H1 (cell line): Measurements from ENCODE around the gene ABCD1. TPM values are rescaled to one million over a fixed set of nuclear protein-coding genes. Genes with fewer than 3 reads are reported as not detected.

Experiments
- CBX5 ChIP-seq: fragments of 300-800, 300-1000 bp; sonication (generic); IDR thresholded peaks from 2 replicates; pipeline ENCODE4 v1.7.1; 2016; ENCODE audit warnings: antibody characterized with exemption, low read length, low read depth
- JUN ChIP-seq: IDR thresholded peaks from 2 replicates; pipeline ENCODE4 v1.6.1; 2011; ENCODE audit warnings: low read depth, mild to moderate bottlenecking, improper control_type of control experiment, low read length
- KDM5A ChIP-seq: fragments of 200-600 bp; IDR thresholded peaks from 2 replicates; pipeline ENCODE4 v1.7.1; 2012; ENCODE audit warnings: mild to moderate bottlenecking, low read length, inconsistent platforms, mixed read lengths
- POU5F1 ChIP-seq: IDR thresholded peaks from 2 replicates; pipeline ENCODE4 v1.6.1; 2011; ENCODE audit warnings: low read depth, mild to moderate bottlenecking, low read length, moderate library complexity
- RNF2 ChIP-seq: fragments of 200-900, 300-1000 bp; sonication (generic); IDR thresholded peaks from 2 replicates; pipeline ENCODE4 v1.7.1; 2016; ENCODE audit warnings: borderline replicate concordance, low read depth, mild to moderate bottlenecking, antibody characterized with exemption, low read length; ENCODE audit not compliant: poor library complexity, severe bottlenecking; ENCODE audit errors: missing control alignments
- SIRT6 ChIP-seq: IDR thresholded peaks from one replicate; pipeline ENCODE4 v1.7.1; 2012; ENCODE audit warnings: low read length, inconsistent platforms
- SRF ChIP-seq: IDR thresholded peaks from 2 replicates; pipeline ENCODE4 v1.6.1; 2011; ENCODE audit warnings: mild to moderate bottlenecking, low read depth, low read length, moderate library complexity
- polyA plus RNA-seq, 7 experiments: library from polyadenylated mRNA; depleted of rRNA in 3 of 7; stranded (reverse) in 5 of 7; unstranded in 2 of 7; fragments of >200 nt in 5 of 7; fragments of 200-250 nt in 2 of 7; gene quantifications; 1 replicate in 5 of 7; 2 replicates in 1 of 7; 4 replicates in 1 of 7; pipeline versions ENCODE4 v1.2.1 to v1.2.3, GENCODE V29; 2011 to 2013; ENCODE audit warnings: missing spikeins in 2 of 7, mixed read lengths in 2 of 7
- total RNA-seq: library from RNA; stranded (reverse); fragmentation: NEBNext Ultra II Directional; extraction: Animal tissue kit (Norgen Biotek cat#: 25700); gene quantifications from 2 replicates; pipeline ENCODE4 v1.2.1, GENCODE V29; 2021
- TF ChIP-seq, protein P1 (sequence below): fragments of 300-600 bp; sonication (generic); IDR thresholded peaks from 2 replicates; pipeline ENCODE4 v1.7.1; 2012; ENCODE audit warnings: low read length, moderate library complexity, mild to moderate bottlenecking, inconsistent platforms; ENCODE audit not compliant: insufficient replicate concordance

Gene ABCD1
- total and polyA plus RNA-seq, 2 of the 8 experiments (the other 6 are each of a cell fraction or from before 2014, with no cell fraction given): 3.1 to 6.6 TPM

DNA sequence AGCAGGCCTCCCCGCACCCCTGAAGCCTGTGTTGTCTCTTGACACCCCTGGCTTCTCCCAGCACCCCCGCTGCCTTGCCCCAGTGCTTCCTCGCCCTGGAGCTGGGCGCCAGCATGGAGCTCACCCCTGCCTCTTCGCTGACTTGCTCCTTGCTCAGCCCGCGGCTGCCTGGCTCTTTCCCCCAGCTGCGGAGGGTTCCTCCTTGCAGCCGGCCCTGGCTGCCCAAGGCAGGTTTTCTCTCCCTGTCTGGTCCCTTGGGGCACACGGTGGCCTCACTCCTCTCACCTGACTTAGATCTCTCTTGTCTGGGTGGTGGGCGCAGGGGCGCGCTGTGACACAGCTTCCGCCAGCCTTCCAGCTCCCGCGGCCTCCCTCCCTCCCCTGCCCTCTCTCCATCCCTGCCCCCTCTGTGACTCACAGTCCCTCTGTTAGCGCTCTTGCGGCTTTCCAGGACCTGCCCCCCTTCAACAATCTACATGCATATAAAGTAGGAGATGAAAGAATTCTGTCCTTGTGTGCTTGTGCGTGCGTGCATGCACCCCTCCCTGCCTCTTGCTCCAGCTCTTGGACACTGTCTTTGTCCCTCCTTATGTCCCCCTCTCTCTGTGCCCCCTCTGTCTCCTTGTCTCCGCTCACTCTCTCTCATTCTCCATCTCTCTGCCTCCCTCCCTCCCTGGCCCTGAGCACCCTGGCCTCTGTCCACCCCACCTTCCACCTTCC is 41.6 kb downstream of the ABCD1 start (continued):
- TF ChIP-seq CBX5 (no peak), SIRT6 (no peak), JUN (no peak), SRF (no peak), KDM5A (no peak), POU5F1 (no peak), RNF2 (no peak)
- TF ChIP-seq, protein P1, sequence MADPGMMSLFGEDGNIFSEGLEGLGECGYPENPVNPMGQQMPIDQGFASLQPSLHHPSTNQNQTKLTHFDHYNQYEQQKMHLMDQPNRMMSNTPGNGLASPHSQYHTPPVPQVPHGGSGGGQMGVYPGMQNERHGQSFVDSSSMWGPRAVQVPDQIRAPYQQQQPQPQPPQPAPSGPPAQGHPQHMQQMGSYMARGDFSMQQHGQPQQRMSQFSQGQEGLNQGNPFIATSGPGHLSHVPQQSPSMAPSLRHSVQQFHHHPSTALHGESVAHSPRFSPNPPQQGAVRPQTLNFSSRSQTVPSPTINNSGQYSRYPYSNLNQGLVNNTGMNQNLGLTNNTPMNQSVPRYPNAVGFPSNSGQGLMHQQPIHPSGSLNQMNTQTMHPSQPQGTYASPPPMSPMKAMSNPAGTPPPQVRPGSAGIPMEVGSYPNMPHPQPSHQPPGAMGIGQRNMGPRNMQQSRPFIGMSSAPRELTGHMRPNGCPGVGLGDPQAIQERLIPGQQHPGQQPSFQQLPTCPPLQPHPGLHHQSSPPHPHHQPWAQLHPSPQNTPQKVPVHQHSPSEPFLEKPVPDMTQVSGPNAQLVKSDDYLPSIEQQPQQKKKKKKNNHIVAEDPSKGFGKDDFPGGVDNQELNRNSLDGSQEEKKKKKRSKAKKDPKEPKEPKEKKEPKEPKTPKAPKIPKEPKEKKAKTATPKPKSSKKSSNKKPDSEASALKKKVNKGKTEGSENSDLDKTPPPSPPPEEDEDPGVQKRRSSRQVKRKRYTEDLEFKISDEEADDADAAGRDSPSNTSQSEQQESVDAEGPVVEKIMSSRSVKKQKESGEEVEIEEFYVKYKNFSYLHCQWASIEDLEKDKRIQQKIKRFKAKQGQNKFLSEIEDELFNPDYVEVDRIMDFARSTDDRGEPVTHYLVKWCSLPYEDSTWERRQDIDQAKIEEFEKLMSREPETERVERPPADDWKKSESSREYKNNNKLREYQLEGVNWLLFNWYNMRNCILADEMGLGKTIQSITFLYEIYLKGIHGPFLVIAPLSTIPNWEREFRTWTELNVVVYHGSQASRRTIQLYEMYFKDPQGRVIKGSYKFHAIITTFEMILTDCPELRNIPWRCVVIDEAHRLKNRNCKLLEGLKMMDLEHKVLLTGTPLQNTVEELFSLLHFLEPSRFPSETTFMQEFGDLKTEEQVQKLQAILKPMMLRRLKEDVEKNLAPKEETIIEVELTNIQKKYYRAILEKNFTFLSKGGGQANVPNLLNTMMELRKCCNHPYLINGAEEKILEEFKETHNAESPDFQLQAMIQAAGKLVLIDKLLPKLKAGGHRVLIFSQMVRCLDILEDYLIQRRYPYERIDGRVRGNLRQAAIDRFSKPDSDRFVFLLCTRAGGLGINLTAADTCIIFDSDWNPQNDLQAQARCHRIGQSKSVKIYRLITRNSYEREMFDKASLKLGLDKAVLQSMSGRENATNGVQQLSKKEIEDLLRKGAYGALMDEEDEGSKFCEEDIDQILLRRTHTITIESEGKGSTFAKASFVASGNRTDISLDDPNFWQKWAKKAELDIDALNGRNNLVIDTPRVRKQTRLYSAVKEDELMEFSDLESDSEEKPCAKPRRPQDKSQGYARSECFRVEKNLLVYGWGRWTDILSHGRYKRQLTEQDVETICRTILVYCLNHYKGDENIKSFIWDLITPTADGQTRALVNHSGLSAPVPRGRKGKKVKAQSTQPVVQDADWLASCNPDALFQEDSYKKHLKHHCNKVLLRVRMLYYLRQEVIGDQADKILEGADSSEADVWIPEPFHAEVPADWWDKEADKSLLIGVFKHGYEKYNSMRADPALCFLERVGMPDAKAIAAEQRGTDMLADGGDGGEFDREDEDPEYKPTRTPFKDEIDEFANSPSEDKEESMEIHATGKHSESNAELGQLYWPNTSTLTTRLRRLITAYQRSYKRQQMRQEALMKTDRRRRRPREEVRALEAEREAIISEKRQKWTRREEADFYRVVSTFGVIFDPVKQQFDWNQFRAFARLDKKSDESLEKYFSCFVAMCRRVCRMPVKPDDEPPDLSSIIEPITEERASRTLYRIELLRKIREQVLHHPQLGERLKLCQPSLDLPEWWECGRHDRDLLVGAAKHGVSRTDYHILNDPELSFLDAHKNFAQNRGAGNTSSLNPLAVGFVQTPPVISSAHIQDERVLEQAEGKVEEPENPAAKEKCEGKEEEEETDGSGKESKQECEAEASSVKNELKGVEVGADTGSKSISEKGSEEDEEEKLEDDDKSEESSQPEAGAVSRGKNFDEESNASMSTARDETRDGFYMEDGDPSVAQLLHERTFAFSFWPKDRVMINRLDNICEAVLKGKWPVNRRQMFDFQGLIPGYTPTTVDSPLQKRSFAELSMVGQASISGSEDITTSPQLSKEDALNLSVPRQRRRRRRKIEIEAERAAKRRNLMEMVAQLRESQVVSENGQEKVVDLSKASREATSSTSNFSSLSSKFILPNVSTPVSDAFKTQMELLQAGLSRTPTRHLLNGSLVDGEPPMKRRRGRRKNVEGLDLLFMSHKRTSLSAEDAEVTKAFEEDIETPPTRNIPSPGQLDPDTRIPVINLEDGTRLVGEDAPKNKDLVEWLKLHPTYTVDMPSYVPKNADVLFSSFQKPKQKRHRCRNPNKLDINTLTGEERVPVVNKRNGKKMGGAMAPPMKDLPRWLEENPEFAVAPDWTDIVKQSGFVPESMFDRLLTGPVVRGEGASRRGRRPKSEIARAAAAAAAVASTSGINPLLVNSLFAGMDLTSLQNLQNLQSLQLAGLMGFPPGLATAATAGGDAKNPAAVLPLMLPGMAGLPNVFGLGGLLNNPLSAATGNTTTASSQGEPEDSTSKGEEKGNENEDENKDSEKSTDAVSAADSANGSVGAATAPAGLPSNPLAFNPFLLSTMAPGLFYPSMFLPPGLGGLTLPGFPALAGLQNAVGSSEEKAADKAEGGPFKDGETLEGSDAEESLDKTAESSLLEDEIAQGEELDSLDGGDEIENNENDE: no peak
